Keratinocyte (primary cell): ENCODE measurements around the gene STK16. TPM values are rescaled to one million over a fixed set of nuclear protein-coding genes. Genes with fewer than 3 reads are reported as not detected.

ENCODE experiments used
- DNase-seq: peaks from one replicate; pipeline ENCODE4 v3.0.0-alpha.2; 2011; ENCODE audit warnings: low read depth, missing footprints, low spot score
- FAIRE-seq: peaks from 2 replicates; lab custom pipeline; 2011; peaks lifted over from hg19 to GRCh38; lab: Jason Lieb, UNC
- H2AFZ ChIP-seq: 2 replicates; pipeline ENCODE4 v1.6.0; 2012; ENCODE audit warnings: low read length, control low read depth, inconsistent platforms; ENCODE audit not compliant: control insufficient read depth
- H3K27ac ChIP-seq: 2 replicates; pipeline ENCODE4 v1.5.1; 2011; ENCODE audit warnings: low read length; ENCODE audit not compliant: control insufficient read depth, insufficient read depth
- H3K27me3 ChIP-seq: 3 replicates; pipeline ENCODE4 v1.6.0; 2011; ENCODE audit warnings: low read length; ENCODE audit not compliant: control insufficient read depth, insufficient read depth; ENCODE audit errors: extremely low read depth
- H3K36me3 ChIP-seq, 2 experiments: 2 replicates in 1 of 2; 3 replicates in 1 of 2; pipeline ENCODE4 v1.5.1; 2011; ENCODE audit warnings: low read length in 2 of 2, mild to moderate bottlenecking in 1 of 2; ENCODE audit not compliant: control insufficient read depth in 2 of 2, insufficient read depth in 2 of 2; ENCODE audit errors: extremely low read depth in 1 of 2
- H3K4me1 ChIP-seq: 3 replicates; pipeline ENCODE4 v1.5.1; 2011; ENCODE audit warnings: low read length; ENCODE audit not compliant: control insufficient read depth, insufficient read depth; ENCODE audit errors: extremely low read depth
- H3K4me2 ChIP-seq: 3 replicates; pipeline ENCODE4 v1.6.0; 2011; ENCODE audit warnings: low read depth, low read length; ENCODE audit not compliant: control insufficient read depth, insufficient read depth; ENCODE audit errors: extremely low read depth
- H3K4me3 ChIP-seq, 3 experiments: fragments of 200-600 bp in 1 of 3; sonication (generic) in 1 of 3; 2 replicates in 2 of 3; 3 replicates in 1 of 3; pipeline ENCODE4 v1.5.1; 2011 to 2016; ENCODE audit warnings: low read length in 3 of 3, mild to moderate bottlenecking in 3 of 3, control low read depth in 2 of 3, inconsistent platforms in 1 of 3, low read depth in 1 of 3, mixed read lengths in 1 of 3, mixed run types in 1 of 3, moderate library complexity in 1 of 3; ENCODE audit not compliant: control insufficient read depth in 2 of 3, insufficient read depth in 2 of 3; ENCODE audit errors: extremely low read depth in 1 of 3
- H3K79me2 ChIP-seq: 2 replicates; pipeline ENCODE4 v1.6.0; 2012; ENCODE audit warnings: low read length; ENCODE audit not compliant: control insufficient read depth, insufficient read depth
- H3K9ac ChIP-seq: 3 replicates; pipeline ENCODE4 v1.6.0; 2011; ENCODE audit warnings: low read length; ENCODE audit not compliant: control insufficient read depth, insufficient read depth; ENCODE audit errors: extremely low read depth
- H3K9me1 ChIP-seq: 3 replicates; pipeline ENCODE4 v1.6.0; 2011; ENCODE audit warnings: low read length; ENCODE audit not compliant: control insufficient read depth, insufficient read depth; ENCODE audit errors: extremely low read depth
- H3K9me3 ChIP-seq: 2 replicates; pipeline ENCODE4 v1.5.1; 2012; ENCODE audit warnings: low read depth, low read length; ENCODE audit not compliant: control insufficient read depth
- H4K20me1 ChIP-seq: 3 replicates; pipeline ENCODE4 v1.6.0; 2011; ENCODE audit warnings: low read length; ENCODE audit not compliant: control insufficient read depth, insufficient read depth; ENCODE audit errors: extremely low read depth
- EZH2 ChIP-seq: IDR thresholded peaks from one replicate; pipeline ENCODE4 v1.6.1; 2012; ENCODE audit warnings: inconsistent platforms, mild to moderate bottlenecking, low read length, moderate library complexity
- dilution Hi-C: fragments of 300-500 bp; cut with MboI; formaldehyde crosslinking; loops from one replicate; pipeline ENCODE4 v1.7.0; 2020; ENCODE audit warnings: low sequenced_read_pairs; ENCODE audit not compliant: extremely low pct_ligation_motif_present
- polyA plus RNA-seq, 5 experiments: library from polyadenylated mRNA; depleted of rRNA in 3 of 5; stranded (reverse) in 3 of 5; stranded (forward) in 1 of 5; unstranded in 1 of 5; fragments of >200 nt; gene quantifications; 1 replicate in 1 of 5; 2 replicates in 3 of 5; 3 replicates in 1 of 5; pipeline versions ENCODE4 v1.2.1 to v1.2.3, GENCODE V29; 2011 to 2012; ENCODE audit warnings: missing spikeins in 2 of 5, low read depth in 1 of 5, low replicate concordance in 1 of 5
- TF ChIP-seq, protein P1 (sequence below), 3 experiments: IDR thresholded peaks in 1 of 3; conservative IDR thresholded peaks in 1 of 3; optimal IDR thresholded peaks in 1 of 3; 2 replicates in 2 of 3; 3 replicates in 1 of 3; pipeline versions ENCODE3 to v1.5.1; 2011; ENCODE audit warnings: low read length in 3 of 3, mild to moderate bottlenecking in 3 of 3, moderate library complexity in 2 of 3, control low read depth in 1 of 3, inconsistent platforms in 1 of 3; ENCODE audit not compliant: insufficient read depth in 2 of 3; ENCODE audit errors: extremely low read depth in 1 of 3

Gene STK16
- polyA plus RNA-seq, 1 donor (not counting 4 experiments of a cell fraction or from before 2014, with no cell fraction given): 35.8 TPM

- no peaks in the 10 kb centered on the region for H3K36me3 ChIP-seq
- H3K4me1 ChIP-seq: no peaks in the 10 kb centered on the region
- H3K27me3 ChIP-seq: no peaks in the 10 kb centered on the region
- no peak overlapping the region for H3K27ac ChIP-seq
- no peak for DNase-seq
- dilution Hi-C loops: no loop called here
- no peaks in the 10 kb centered on the region for H4K20me1 ChIP-seq
- H3K9me1 ChIP-seq: no peaks in the 10 kb centered on the region
- no peak for FAIRE-seq
- H2AFZ ChIP-seq: no peak overlapping the region
- no peaks in the 10 kb centered on the region for H3K9me3 ChIP-seq
- no peak overlapping the region for H3K4me2 ChIP-seq
- no peak for TF ChIP-seq EZH2
- TF ChIP-seq, protein P1, sequence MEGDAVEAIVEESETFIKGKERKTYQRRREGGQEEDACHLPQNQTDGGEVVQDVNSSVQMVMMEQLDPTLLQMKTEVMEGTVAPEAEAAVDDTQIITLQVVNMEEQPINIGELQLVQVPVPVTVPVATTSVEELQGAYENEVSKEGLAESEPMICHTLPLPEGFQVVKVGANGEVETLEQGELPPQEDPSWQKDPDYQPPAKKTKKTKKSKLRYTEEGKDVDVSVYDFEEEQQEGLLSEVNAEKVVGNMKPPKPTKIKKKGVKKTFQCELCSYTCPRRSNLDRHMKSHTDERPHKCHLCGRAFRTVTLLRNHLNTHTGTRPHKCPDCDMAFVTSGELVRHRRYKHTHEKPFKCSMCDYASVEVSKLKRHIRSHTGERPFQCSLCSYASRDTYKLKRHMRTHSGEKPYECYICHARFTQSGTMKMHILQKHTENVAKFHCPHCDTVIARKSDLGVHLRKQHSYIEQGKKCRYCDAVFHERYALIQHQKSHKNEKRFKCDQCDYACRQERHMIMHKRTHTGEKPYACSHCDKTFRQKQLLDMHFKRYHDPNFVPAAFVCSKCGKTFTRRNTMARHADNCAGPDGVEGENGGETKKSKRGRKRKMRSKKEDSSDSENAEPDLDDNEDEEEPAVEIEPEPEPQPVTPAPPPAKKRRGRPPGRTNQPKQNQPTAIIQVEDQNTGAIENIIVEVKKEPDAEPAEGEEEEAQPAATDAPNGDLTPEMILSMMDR (optimal IDR thresholded peaks at IDR 0.05 in 1 of 3, IDR thresholded peaks at IDR 0.05 in 1 of 3, conservative IDR thresholded peaks at IDR 0.05 in 1 of 3; ENCODE audit: extremely low read depth in 1 of 3, insufficient read depth in 2 of 3, low read length in 3 of 3): no peak
- no peak overlapping the region for H3K9ac ChIP-seq
- H3K79me2 ChIP-seq: no peaks in the 10 kb centered on the region
- no peak overlapping the region for H3K4me3 ChIP-seq
Observed at GRCh38 chr2:219261024-219261855, 16.0 kb downstream of the STK16 start.

DNA sequence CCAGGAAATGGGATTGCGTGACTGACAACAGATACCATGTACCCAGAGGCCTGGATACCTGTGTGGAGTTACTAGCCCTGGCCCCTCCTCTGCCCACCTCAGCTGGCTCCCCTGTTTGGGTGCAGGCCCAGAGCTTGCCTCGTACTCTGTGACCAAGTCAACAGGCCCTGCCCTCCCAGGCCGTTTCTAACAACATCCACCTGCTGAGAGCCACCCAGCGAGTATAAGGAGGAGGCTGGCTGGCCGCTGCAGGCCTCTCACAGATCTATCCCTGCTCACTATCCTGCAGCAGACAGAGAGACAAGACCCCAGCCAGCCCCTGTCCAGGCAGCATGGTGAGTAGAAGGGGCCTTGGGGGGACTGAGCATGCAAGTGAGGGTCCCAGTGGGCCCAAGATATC, 21.0 kb downstream of the STK16 start:
- Histone ChIP-seq H3K9ac (no peak overlapping the region), H3K36me3 (no peaks in the 10 kb centered on the region), H4K20me1 (no peaks in the 10 kb centered on the region), H3K79me2 (no peaks in the 10 kb centered on the region), H3K4me3 (no peak overlapping the region), H3K9me3 (no peaks in the 10 kb centered on the region), H2AFZ (no peak overlapping the region), H3K4me2 (no peak overlapping the region), H3K9me1 (no peaks in the 10 kb centered on the region), H3K27ac (no peak overlapping the region), H3K4me1 (peaks cover 13% of the 10 kb centered on the region), H3K27me3 (no peaks in the 10 kb centered on the region)
- dilution Hi-C loops: no loop called here
- no peak for DNase-seq
- TF ChIP-seq, protein P1 (optimal IDR thresholded peaks at IDR 0.05 in 1 of 3, IDR thresholded peaks at IDR 0.05 in 1 of 3, conservative IDR thresholded peaks at IDR 0.05 in 1 of 3; ENCODE audit: extremely low read depth in 1 of 3, insufficient read depth in 2 of 3, low read length in 3 of 3): no peak
- TF ChIP-seq EZH2: no peak
- no peak for FAIRE-seq
